Measurements from ENCODE around the gene GRAMD2A. TPM values are rescaled to one million over a fixed set of nuclear protein-coding genes. Genes with fewer than 3 reads are reported as not detected.

Gene GRAMD2A
- polyA plus RNA-seq: not detected

GRCh38 chr15:72197460-72198355, at the start of gene GRAMD2A:
Gene GRAMD2A (minus strand): TSS chr15:72197787.
- Mint-ChIP-seq H3K4me3 (peak within 1 kb of the TSS; percentile 50 to 68 (median 60)), H3K4me1 (peaks cover 4 to 5% of the 10 kb centered on the region in 2 donors), H3K27me3 (ENCODE audit: low read depth in 3 of 3) (peaks cover 2 to 11% (median 10%) of the 10 kb centered on the region in 3 donors), H3K9me3 (no peaks in the 10 kb centered on the region), H3K27ac (no peak within 1 kb of the TSS), H3K36me3 (peaks cover 5 to 19% (median 8%) of the 10 kb centered on the region in 3 donors)
- DNase-seq: no peak

GRCh38 chr15:72242775-72243370, 45.3 kb upstream of the GRAMD2A start:
- no peak for DNase-seq
- H3K27ac Mint-ChIP-seq: peak overlapping the region in 3 of 6 donors; percentile 23 to 41 (median 34)
- peaks cover 0 to 2% of the 10 kb centered on the region in 2 donors for H3K4me1 Mint-ChIP-seq
- no peak overlapping the region for H3K4me3 Mint-ChIP-seq
- peaks cover 18 to 31% (median 21%) of the 10 kb centered on the region in 3 donors for H3K36me3 Mint-ChIP-seq
- H3K27me3 Mint-ChIP-seq (ENCODE audit: low read depth in 3 of 3): no peaks in the 10 kb centered on the region
- H3K9me3 Mint-ChIP-seq: no peaks in the 10 kb centered on the region

DNA sequence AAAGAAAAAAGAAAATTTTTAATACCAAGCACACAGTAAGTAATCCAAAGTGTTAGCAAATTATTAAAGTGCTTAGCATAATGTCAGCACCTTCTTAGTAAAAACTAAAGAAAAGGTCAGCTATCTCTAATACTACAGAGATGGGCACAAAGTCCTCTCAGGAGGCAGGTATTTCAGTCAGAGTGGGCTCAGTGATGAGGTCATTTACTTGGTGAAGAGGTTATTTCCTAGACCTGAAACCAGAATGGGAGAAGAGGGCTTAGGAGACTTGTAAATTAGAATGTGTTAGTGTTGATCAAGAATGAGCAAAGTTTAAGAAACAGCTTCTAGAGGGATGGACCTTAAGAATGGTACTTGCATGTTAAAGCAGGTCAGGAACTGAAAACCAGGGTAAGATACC, 42.1 kb upstream of the GRAMD2A start:
- Mint-ChIP-seq H3K9me3 (no peaks in the 10 kb centered on the region), H3K27me3 (ENCODE audit: low read depth in 3 of 3) (peaks cover 0 to 3% (median 0%) of the 10 kb centered on the region in 3 donors), H3K4me3 (no peak overlapping the region), H3K36me3 (peaks cover 10 to 24% (median 15%) of the 10 kb centered on the region in 3 donors), H3K27ac (peak overlapping the region in 4 of 6 donors; percentile 37 to 60 (median 48)), H3K4me1 (peaks cover 11 to 14% of the 10 kb centered on the region in 2 donors)
- no peak for DNase-seq

GRCh38 chr15:72238586-72238985, 41.0 kb upstream of the GRAMD2A start:
- peaks cover 6 to 17% (median 10%) of the 10 kb centered on the region in 3 donors for H3K36me3 Mint-ChIP-seq
- no peak for DNase-seq
- H3K4me1 Mint-ChIP-seq: peaks cover 11 to 14% of the 10 kb centered on the region in 2 donors
- no peak overlapping the region for H3K27ac Mint-ChIP-seq
- H3K4me3 Mint-ChIP-seq: no peak overlapping the region
- peaks cover 0 to 3% (median 0%) of the 10 kb centered on the region in 3 donors for H3K27me3 Mint-ChIP-seq (ENCODE audit: low read depth in 3 of 3)
- no peaks in the 10 kb centered on the region for H3K9me3 Mint-ChIP-seq

DNA sequence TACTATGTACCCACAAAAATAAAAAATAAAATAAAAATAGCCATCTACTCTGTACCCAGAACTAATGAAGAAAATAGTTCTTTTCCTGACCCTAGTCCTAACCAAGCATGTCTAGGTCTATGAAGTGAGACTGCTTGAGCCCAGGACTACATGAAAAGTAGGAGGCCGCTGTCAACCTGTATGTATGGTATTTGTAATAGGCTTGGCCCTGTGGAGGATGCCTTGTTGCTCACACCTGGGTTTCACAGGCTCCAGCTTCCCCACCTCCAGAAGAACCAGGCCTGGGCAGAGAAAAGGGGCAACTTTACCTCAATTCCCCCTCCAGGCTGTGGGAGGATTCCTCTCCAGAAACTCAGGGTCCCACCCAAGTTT, 40.3 kb upstream of the GRAMD2A start:
- Mint-ChIP-seq H3K27ac (peak overlapping the region in 5 of 6 donors; percentile 49 to 81 (median 75)), H3K4me1 (peaks cover 11 to 14% of the 10 kb centered on the region in 2 donors), H3K9me3 (no peaks in the 10 kb centered on the region), H3K4me3 (peak overlapping the region in 1 of 5 donors; percentile 40), H3K36me3 (peaks cover 6 to 12% (median 7%) of the 10 kb centered on the region in 3 donors), H3K27me3 (ENCODE audit: low read depth in 3 of 3) (peaks cover 0 to 3% (median 0%) of the 10 kb centered on the region in 3 donors)
- no peak for DNase-seq

- Mint-ChIP-seq H3K4me1 (peaks cover 15 to 20% of the 10 kb centered on the region in 2 donors), H3K27me3 (ENCODE audit: low read depth in 3 of 3) (peaks cover 0 to 3% (median under 1%) of the 10 kb centered on the region in 3 donors), H3K4me3 (peak overlapping the region in 2 of 5 donors; percentile 18 to 40), H3K9me3 (no peaks in the 10 kb centered on the region), H3K36me3 (peaks cover 1 to 8% (median 6%) of the 10 kb centered on the region in 3 donors), H3K27ac (peak overlapping the region; percentile 49 to 81 (median 75))
- peak in 2 of 3 donors; percentile 20 to 32 for DNase-seq
Measured at GRCh38 chr15:72237029-72237852, 39.7 kb upstream of the GRAMD2A start.

- H3K4me1 Mint-ChIP-seq: peaks cover 23 to 27% of the 10 kb centered on the region in 2 donors
- peaks cover 0 to 3% (median 3%) of the 10 kb centered on the region in 3 donors for H3K36me3 Mint-ChIP-seq
- no peak for DNase-seq
- H3K27ac Mint-ChIP-seq: peak overlapping the region in 4 of 6 donors; percentile 49 to 81 (median 76)
- H3K4me3 Mint-ChIP-seq: no peak overlapping the region
- H3K9me3 Mint-ChIP-seq: no peaks in the 10 kb centered on the region
- peaks cover 0 to 7% (median 7%) of the 10 kb centered on the region in 3 donors for H3K27me3 Mint-ChIP-seq (ENCODE audit: low read depth in 3 of 3)
Measured at GRCh38 chr15:72236381-72237003, 38.9 kb upstream of the GRAMD2A start.

DNA sequence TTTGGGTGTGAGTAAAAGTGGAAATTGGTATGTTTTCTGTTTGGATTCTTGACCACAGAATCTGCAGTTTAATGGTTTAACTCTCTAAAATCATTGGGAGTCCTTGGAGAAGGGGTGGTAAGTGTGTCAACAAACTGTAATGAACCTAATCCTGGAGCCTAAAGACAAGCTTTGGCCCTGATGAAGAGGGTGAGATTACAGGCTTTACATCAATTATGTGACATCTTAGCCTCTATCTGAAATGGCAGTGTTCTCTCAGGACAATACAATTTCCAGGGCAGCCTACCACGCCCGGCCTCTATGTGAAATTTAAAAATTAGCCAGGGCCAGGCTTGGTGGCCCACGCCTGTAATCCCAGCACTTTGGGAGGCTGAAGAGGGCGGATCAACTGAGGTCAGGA, 37.7 kb upstream of the GRAMD2A start:
- H3K4me1 Mint-ChIP-seq: peaks cover 24 to 33% of the 10 kb centered on the region in 2 donors
- DNase-seq: no peak
- H3K36me3 Mint-ChIP-seq: no peaks in the 10 kb centered on the region
- no peaks in the 10 kb centered on the region for H3K9me3 Mint-ChIP-seq
- no peak overlapping the region for H3K4me3 Mint-ChIP-seq
- peaks cover 0 to 14% (median 12%) of the 10 kb centered on the region in 3 donors for H3K27me3 Mint-ChIP-seq (ENCODE audit: low read depth in 3 of 3)
- H3K27ac Mint-ChIP-seq: peak overlapping the region in 1 of 6 donors; percentile 69

DNA sequence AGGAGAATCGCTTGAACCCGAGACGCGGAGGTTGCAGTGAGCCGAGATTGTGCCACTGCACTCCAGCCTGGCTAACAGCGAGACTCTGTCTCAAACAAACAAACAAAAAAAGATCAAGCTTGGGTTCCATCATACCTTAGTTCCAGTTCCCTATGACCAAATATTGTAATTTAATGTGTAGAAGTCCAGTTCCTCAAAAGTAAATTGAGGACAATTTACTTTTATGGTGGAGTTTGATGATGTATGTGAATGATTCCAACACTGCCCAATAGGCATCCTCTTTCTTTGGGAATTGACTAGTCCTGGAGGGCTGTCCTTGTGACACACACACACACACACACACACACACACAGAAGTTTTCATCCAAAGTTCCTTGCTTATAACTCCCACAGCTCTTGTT, 36.2 kb upstream of the GRAMD2A start:
- Mint-ChIP-seq H3K27ac (peak overlapping the region in 3 of 6 donors; percentile 3 to 59 (median 11)), H3K36me3 (no peaks in the 10 kb centered on the region), H3K27me3 (ENCODE audit: low read depth in 3 of 3) (peaks cover 4 to 18% (median 17%) of the 10 kb centered on the region in 3 donors)

DNA sequence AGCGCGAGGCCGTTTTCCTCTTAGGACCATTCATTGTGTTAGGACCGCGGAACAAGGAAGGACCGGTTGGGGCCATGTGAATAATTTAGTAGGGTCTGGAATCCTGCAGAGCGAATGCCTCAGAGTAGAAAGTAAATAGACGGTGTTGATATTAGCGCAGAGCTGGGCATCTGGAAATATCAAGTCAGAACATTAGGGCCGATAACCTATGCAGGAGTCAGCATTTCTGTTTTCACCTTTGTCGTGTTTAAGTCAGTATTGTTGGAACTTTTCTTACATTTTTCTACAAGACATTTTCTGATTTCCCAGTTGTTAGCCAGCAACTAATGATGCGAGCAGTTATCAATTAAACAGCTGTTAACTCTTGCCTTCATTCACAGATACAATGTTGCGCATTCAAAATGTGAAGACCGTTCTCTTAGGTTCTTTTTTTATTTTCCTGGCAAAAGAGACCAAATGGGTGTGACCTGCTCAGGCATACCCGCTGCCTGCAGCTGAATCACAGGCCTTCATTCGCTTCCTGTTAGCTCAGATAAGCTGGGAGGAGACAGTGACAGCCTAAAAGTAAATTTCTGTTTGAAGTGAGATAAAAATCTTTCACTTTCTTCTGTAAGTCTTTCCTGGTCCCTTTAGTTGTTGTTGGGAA, 34.4 kb upstream of the GRAMD2A start:
- DNase-seq: peak in 1 of 3 donors; percentile 8
- peaks cover 41 to 51% of the 10 kb centered on the region in 2 donors for H3K4me1 Mint-ChIP-seq
- no peaks in the 10 kb centered on the region for H3K36me3 Mint-ChIP-seq
- H3K27me3 Mint-ChIP-seq (ENCODE audit: low read depth in 3 of 3): peaks cover 4 to 25% (median 14%) of the 10 kb centered on the region in 3 donors
- H3K4me3 Mint-ChIP-seq: peak overlapping the region; percentile 97 to 99 (median 99)
- peak overlapping the region; percentile 76 to 94 (median 88) for H3K27ac Mint-ChIP-seq
- no peaks in the 10 kb centered on the region for H3K9me3 Mint-ChIP-seq

More for the DNA sequence above, 36.2 kb upstream of the GRAMD2A start:
- no peaks in the 10 kb centered on the region for H3K9me3 Mint-ChIP-seq
- H3K4me1 Mint-ChIP-seq: peaks cover 33 to 44% of the 10 kb centered on the region in 2 donors
- DNase-seq: no peak
- no peak overlapping the region for H3K4me3 Mint-ChIP-seq

DNA sequence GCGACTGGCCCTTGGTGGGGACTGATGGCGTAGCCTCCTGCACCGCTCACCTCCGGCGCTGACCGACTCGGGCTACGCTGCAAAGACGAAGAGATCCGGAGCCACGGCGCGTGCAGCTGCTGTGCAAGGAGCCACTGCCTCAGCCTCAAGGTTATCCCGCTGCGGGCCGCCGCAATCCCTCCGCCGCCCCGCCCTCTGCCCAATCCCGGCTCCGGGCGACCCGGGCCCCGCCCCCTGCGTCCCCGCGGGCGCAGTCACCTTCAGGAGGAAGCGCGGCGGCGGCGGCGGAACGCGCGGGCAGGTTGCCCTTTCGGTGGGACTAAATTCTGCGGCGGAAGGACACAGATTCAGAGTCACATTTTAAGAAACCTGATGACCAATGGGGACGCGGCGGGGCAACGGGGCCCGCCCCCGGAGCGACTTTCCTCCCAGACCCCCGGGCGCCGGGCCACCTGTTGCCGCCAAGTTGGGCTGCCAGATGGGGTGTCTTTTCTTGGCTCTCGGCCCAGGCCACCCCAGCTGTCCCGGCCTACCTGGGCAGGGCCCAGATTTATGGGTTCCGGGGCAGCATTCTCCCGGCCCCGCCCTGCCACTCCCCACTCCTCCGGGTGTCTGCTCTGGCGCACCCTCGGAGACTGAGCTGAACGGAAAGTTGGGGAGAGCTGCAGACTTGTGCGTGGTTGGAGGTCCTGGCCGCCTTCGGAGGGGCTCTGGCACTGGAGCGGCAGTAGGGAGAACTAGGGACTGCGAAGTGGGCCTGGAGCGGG, 33.7 kb upstream of the GRAMD2A start, which contains the start of gene PKM:
Gene PKM, minus strand, starts transcription at position 125 of the 767 bp plus-strand sequence. CDS start 12,093 bp downstream, outside the sequence.
- Mint-ChIP-seq H3K4me1 (peaks cover 44 to 54% of the 10 kb centered on the region in 2 donors), H3K36me3 (no peaks in the 10 kb centered on the region), H3K4me3 (peak within 1 kb of the TSS; percentile 97 to 99 (median 99)), H3K27ac (peak within 1 kb of the TSS; percentile 87 to 97 (median 92)), H3K27me3 (ENCODE audit: low read depth in 3 of 3) (peaks cover 4 to 25% (median 14%) of the 10 kb centered on the region in 3 donors), H3K9me3 (no peaks in the 10 kb centered on the region)
- peak; percentile 84 to 87 (median 85) for DNase-seq

Measured in immature natural killer cell (primary cell).